Testis (tissue), 5 donors: ENCODE measurements around the gene ARHGAP36. TPM values are rescaled to one million over a fixed set of nuclear protein-coding genes. Genes with fewer than 3 reads are reported as not detected.

Experiments
- DNase-seq: peaks from one replicate; pipeline ENCODE4 v3.0.0-alpha.2; 2019
- H3K27ac ChIP-seq, 2 donors: fragments of 200-600 bp; sonication (generic); one replicate each; pipeline ENCODE4 v1.5.1; 2019
- H3K27me3 ChIP-seq: fragments of 200-600 bp; sonication (generic); one replicate; pipeline ENCODE4 v1.5.1; 2019
- H3K36me3 ChIP-seq: fragments of 200-600 bp; sonication (generic); one replicate; pipeline ENCODE4 v1.5.1; 2017; ENCODE audit warnings: low read depth; ENCODE audit errors: missing control alignments
- H3K4me1 ChIP-seq: fragments of 200-600 bp; sonication (generic); one replicate; pipeline ENCODE4 v1.5.1; 2019
- H3K4me3 ChIP-seq, 2 donors: fragments of 200-600 bp; sonication (generic); one replicate each; pipeline ENCODE4 v1.5.1; 2017 to 2019
- H3K9me3 ChIP-seq: fragments of 200-600 bp; sonication (generic); one replicate; pipeline ENCODE4 v1.5.1; 2017
- POLR2A ChIP-seq: fragments of 450-650 bp; IDR thresholded peaks from one replicate; pipeline ENCODE4 v1.6.1; 2017; ENCODE audit warnings: antibody characterized with exemption, mild to moderate bottlenecking, moderate library complexity
- WGBS, 2 donors: methylation state at CpG; one replicate each; pipeline ENCODE4 v1.1.5; 2018; 5-methylcytosine and 5-hydroxymethylcytosine counted together
- intact Hi-C: fragments of 100-400 bp; cut with DNase I; formaldehyde crosslinking; loops from one replicate; pipeline ENCODE4 v1.15.1; 2023; ENCODE audit warnings: low total_unique reads
- long read RNA-seq, 2 donors: transcript quantifications; one replicate each; lab custom pipeline, GENCODE V29; 2026
- polyA plus RNA-seq: library from polyadenylated mRNA; stranded (reverse); fragments of 350-450 nt; fragmentation: Illumina TruSeq; extraction: RNeasy Lipid Tissue Mini Kit (QIAGEN cat#74804); gene quantifications from one replicate; pipeline ENCODE4 v1.2.3, GENCODE V29; 2014; ENCODE audit warnings: low read depth, low replicate concordance; ENCODE audit not compliant: insufficient read depth
- total RNA-seq, 2 donors: library from RNA; depleted of rRNA; stranded (reverse); fragments of >200 nt; gene quantifications; one replicate each; pipeline ENCODE4 v1.2.3, GENCODE V29; 2016
- TF ChIP-seq, protein P1 (sequence below), 3 experiments: fragments of 450-650 bp in 2 of 3; fragments of 200-600 bp in 1 of 3; sonication (generic) in 1 of 3; IDR thresholded peaks; one replicate each; pipeline ENCODE4 v1.5.1; 2016 to 2019; ENCODE audit warnings: antibody characterized with exemption in 3 of 3, mild to moderate bottlenecking in 2 of 3, moderate library complexity in 1 of 3

ARHGAP36 gene, protein sequence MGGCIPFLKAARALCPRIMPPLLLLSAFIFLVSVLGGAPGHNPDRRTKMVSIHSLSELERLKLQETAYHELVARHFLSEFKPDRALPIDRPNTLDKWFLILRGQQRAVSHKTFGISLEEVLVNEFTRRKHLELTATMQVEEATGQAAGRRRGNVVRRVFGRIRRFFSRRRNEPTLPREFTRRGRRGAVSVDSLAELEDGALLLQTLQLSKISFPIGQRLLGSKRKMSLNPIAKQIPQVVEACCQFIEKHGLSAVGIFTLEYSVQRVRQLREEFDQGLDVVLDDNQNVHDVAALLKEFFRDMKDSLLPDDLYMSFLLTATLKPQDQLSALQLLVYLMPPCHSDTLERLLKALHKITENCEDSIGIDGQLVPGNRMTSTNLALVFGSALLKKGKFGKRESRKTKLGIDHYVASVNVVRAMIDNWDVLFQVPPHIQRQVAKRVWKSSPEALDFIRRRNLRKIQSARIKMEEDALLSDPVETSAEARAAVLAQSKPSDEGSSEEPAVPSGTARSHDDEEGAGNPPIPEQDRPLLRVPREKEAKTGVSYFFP
- 1 to 10 TPM; 2.4 to 3.2 TPM for total RNA-seq
- polyA plus RNA-seq: 1.2 TPM
- long read RNA-seq, donor 1, partial matches to known transcripts: 11 of 11 reads
- long read RNA-seq, donor 1, other reads (novel, unspliced or antisense): 0 of 11 reads
- long read RNA-seq, donor 2, partial matches to known transcripts: 6 of 6 reads
- long read RNA-seq, donor 2, other reads (novel, unspliced or antisense): 0 of 6 reads

DNA sequence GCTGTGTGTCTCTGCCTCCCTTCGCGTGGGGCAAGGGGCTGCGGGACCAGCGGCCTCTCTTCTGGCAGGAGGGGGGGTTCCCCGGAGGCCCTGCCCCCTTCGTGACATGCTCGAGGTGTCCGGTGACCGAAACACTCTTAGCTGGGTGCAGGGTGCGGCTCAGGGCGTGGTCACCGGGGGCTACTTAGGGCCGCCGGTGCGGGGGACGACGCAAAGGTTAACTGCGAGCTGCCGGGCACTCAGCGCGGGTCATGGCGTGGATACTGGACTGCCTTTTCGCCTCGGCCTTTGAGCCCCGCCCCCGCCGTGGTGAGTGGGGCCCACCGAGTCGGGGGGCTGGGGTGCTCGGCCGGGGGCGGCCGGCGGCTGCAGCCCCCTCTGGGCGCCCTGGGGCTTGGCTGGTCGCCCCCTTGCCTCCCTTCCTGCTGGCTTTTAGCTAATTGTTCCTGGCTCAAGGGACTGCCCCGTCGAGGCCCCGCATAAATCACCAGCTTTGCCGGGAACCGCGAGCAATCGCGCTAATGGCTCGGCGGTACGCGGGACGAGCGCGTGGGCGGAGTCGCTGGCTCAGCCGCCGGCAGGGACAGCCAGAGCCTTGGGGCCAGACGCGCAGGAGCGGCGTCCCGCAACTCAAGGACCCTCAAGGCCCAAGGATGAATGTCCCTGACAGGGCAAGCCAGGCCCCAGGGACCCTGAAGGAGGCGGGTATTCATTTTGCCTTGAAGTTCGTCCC is at the start of gene ARHGAP36:
Gene ARHGAP36 (plus strand): TSS at position 211 of the 733 bp plus-strand sequence. CDS start 23,320 bp downstream, outside the sequence.
- TF ChIP-seq, protein P1, sequence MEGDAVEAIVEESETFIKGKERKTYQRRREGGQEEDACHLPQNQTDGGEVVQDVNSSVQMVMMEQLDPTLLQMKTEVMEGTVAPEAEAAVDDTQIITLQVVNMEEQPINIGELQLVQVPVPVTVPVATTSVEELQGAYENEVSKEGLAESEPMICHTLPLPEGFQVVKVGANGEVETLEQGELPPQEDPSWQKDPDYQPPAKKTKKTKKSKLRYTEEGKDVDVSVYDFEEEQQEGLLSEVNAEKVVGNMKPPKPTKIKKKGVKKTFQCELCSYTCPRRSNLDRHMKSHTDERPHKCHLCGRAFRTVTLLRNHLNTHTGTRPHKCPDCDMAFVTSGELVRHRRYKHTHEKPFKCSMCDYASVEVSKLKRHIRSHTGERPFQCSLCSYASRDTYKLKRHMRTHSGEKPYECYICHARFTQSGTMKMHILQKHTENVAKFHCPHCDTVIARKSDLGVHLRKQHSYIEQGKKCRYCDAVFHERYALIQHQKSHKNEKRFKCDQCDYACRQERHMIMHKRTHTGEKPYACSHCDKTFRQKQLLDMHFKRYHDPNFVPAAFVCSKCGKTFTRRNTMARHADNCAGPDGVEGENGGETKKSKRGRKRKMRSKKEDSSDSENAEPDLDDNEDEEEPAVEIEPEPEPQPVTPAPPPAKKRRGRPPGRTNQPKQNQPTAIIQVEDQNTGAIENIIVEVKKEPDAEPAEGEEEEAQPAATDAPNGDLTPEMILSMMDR (IDR thresholded peaks at IDR 0.05): no peak
- no peak for TF ChIP-seq POLR2A
- DNase-seq: no peak
- intact Hi-C loops: no loop called here
- no peak within 1 kb of the TSS for H3K27ac ChIP-seq
- WGBS, 2 donors: 3% methylated on average over 33 of the region's 62 CpGs; no CpG with 5 or more reads in 1 of the 2 donors
- H3K27me3 ChIP-seq: no peaks in the 10 kb centered on the region
- H3K9me3 ChIP-seq: no peaks in the 10 kb centered on the region
- peak within 1 kb of the TSS in 1 of 2 donors; percentile 23 for H3K4me3 ChIP-seq
- no peaks in the 10 kb centered on the region for H3K4me1 ChIP-seq
- no peaks in the 10 kb centered on the region for H3K36me3 ChIP-seq

DNA sequence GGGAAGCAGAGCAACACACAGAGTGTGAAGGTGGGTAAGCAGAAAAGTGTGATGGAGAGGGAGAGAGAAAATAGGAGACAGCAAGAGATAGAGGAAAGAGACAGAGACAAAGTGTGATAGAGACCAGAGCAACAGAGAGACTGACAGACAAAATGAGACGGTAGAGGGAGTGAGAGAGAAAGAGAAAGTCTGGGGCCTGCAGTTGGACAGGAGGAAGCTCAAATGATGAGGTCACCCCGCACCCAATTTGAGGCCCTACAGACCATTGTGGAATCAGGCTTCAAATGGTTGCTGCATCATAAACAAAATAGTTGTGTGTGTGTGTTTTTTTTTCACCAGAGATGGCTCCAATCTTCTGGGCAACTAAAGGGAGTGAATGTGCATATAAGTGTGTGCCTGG is 48.0 kb upstream of the ARHGAP36 start:
- no peaks in the 10 kb centered on the region for H3K27me3 ChIP-seq
- intact Hi-C loops: no loop called here
- no peak overlapping the region for H3K27ac ChIP-seq
- no peak for DNase-seq
- no peak for TF ChIP-seq POLR2A
- TF ChIP-seq, protein P1 (IDR thresholded peaks at IDR 0.05): no peak
- no peaks in the 10 kb centered on the region for H3K9me3 ChIP-seq
- no peaks in the 10 kb centered on the region for H3K36me3 ChIP-seq
- H3K4me3 ChIP-seq: no peak overlapping the region
- H3K4me1 ChIP-seq: no peaks in the 10 kb centered on the region
- 61 to 63% methylated on average over 2 of the region's 2 CpGs for WGBS, 2 donors

DNA sequence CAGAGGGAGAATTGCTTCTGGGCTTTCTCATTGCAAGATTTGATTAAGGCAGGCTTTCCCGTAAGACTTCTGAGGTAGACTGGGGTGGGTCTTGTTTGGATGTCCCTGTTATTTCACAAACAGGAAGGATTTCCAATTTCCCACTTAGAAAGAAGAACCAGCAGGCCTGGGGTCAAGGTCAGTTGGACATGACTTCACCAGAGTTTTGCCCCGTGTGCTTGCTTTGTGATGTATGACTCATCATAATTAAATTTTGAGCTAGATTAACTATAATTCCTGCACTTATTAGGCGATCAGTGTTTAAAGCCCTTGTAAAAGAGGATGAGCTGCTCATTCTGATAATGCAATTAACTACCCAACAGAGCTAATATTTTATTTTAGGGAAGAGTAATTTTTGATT is 32.8 kb upstream of the ARHGAP36 start:
- Histone ChIP-seq H3K9me3 (no peaks in the 10 kb centered on the region), H3K27ac (no peak overlapping the region), H3K27me3 (no peaks in the 10 kb centered on the region), H3K4me1 (no peaks in the 10 kb centered on the region), H3K36me3 (no peaks in the 10 kb centered on the region), H3K4me3 (no peak overlapping the region)
- intact Hi-C loops: no loop called here
- TF ChIP-seq POLR2A: no peak
- TF ChIP-seq, protein P1 (IDR thresholded peaks at IDR 0.05): no peak
- DNase-seq: no peak
- 46 to 66% methylated on average over 3 of the region's 3 CpGs for WGBS, 2 donors

DNA sequence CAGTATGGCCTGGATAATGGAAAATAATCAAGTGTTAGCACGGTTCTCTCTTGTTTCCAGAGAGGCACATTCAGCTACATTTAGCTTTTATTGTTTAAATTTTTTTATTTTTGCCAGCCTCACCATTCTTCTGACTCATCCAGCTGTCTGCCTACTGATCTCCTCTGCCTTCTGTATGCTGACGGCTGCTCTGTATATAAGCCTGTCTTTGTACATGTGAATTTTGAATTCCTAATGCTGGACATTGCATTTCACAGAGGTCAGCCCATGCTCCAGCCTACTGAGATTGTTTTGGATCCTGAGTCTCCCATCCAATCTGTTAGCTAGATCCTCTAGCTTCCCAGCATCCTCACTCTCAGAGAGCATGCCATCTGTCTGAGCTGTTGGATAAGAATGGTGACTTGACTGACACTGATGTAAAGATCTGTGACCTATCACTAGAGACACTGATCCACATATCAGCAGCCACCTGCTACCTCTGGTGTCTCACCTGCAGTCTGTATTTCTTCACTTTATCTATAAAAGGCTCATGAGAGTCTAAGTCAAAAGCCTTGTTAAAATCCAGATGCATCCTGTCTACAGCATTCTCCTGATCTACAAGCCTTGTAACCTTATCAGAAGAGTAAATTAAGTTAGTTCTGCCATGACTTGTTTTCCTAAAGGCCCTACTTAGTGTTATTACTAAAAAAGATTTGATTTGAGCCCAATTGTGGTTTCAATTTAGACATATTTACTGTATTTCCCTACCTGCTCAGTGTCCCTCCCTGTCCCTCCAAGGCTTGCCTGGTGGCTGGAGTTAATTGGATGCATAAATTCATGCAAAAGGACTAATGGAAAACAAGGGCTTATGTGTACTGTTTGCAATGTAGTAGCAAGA is 25.6 kb upstream of the ARHGAP36 start:
- Histone ChIP-seq H3K4me1 (no peaks in the 10 kb centered on the region), H3K9me3 (no peaks in the 10 kb centered on the region), H3K27ac (no peak overlapping the region), H3K4me3 (no peak overlapping the region), H3K36me3 (no peaks in the 10 kb centered on the region), H3K27me3 (no peaks in the 10 kb centered on the region)
- DNase-seq: no peak
- TF ChIP-seq, protein P1 (IDR thresholded peaks at IDR 0.05): no peak
- TF ChIP-seq POLR2A: no peak
- WGBS, 2 donors: 88 to 90% methylated on average over 2 of the region's 2 CpGs
- intact Hi-C loops: no loop called here
